HepG2 (cell line): ENCODE measurements around the gene ZNF792.

Experiments used
- BHLHE40 ChIP-seq: IDR thresholded peaks from 2 replicates; pipeline ENCODE4 v1.6.1; 2011; ENCODE audit warnings: low read length, improper control_type of control experiment
- CTCF ChIP-seq: sonication (generic); formaldehyde crosslinking; IDR thresholded peaks from 2 replicates; pipeline ENCODE4 v1.5.0; 2020; ENCODE audit warnings: mild to moderate bottlenecking, missing genetic modification reagents, moderate library complexity
- ETV6 ChIP-seq: sonication (generic); formaldehyde crosslinking; conservative IDR thresholded peaks from 2 replicates; pipeline ENCODE4 v1.4.0; 2020; ENCODE audit warnings: missing genetic modification reagents
- PAWR ChIP-seq: sonication (generic); formaldehyde crosslinking; IDR thresholded peaks from 2 replicates; pipeline ENCODE4 v1.4.0; 2020; ENCODE audit warnings: missing genetic modification reagents, mild to moderate bottlenecking, borderline replicate concordance
- POLR2A ChIP-seq, 2 experiments: IDR thresholded peaks; 2 replicates each; pipeline ENCODE4 v1.6.1; 2011; ENCODE audit warnings: low read depth in 2 of 2, low read length in 2 of 2, mild to moderate bottlenecking in 1 of 2, moderate library complexity in 1 of 2; ENCODE audit not compliant: insufficient read depth in 1 of 2
- RELA ChIP-seq: sonication (generic); formaldehyde crosslinking; IDR thresholded peaks from 2 replicates; pipeline ENCODE4 v1.4.0; 2020; ENCODE audit warnings: missing genetic modification reagents
- SMAD3 ChIP-seq: sonication (generic); formaldehyde crosslinking; IDR thresholded peaks from 2 replicates; pipeline ENCODE4 v1.4.0; 2020; ENCODE audit warnings: missing genetic modification reagents
- ZKSCAN5 ChIP-seq: sonication (generic); formaldehyde crosslinking; IDR thresholded peaks from 2 replicates; pipeline ENCODE4 v1.5.1; 2020; ENCODE audit warnings: mild to moderate bottlenecking, missing genetic modification reagents
- ZNF496 ChIP-seq: sonication (generic); formaldehyde crosslinking; IDR thresholded peaks from 2 replicates; pipeline ENCODE4 v1.8.1; 2023; ENCODE audit warnings: mild to moderate bottlenecking, moderate library complexity, missing genetic modification reagents; ENCODE audit not compliant: insufficient replicate concordance
- ZNF569 ChIP-seq: sonication (generic); formaldehyde crosslinking; IDR thresholded peaks from 2 replicates; pipeline ENCODE4 v1.5.0; 2020; ENCODE audit warnings: mild to moderate bottlenecking, missing genetic modification reagents, moderate library complexity, borderline replicate concordance
- ZNF597 ChIP-seq: sonication (generic); formaldehyde crosslinking; IDR thresholded peaks from 2 replicates; pipeline ENCODE4 v1.5.0; 2020; ENCODE audit warnings: missing genetic modification reagents
- ZNF737 ChIP-seq: sonication (generic); formaldehyde crosslinking; IDR thresholded peaks from 2 replicates; pipeline ENCODE4 v1.5.0; 2020; ENCODE audit warnings: missing genetic modification reagents, mild to moderate bottlenecking, borderline replicate concordance

- TF ChIP-seq ZNF737 (CRISPR knock-in tag) (no peak), POLR2A (IDR thresholded peaks at IDR 0.05; ENCODE audit: insufficient read depth in 1 of 2, low read depth in 2 of 2, low read length in 2 of 2) (peak in 1 of 2 experiments; percentile 64; a peak in 3 of 4 replicates), BHLHE40 (no peak), PAWR (no peak), CTCF (CRISPR knock-in tag) (no peak), ETV6 (CRISPR knock-in tag) (no peak), RELA (no peak), ZNF496 (CRISPR knock-in tag) (no peak), SMAD3 (CRISPR knock-in tag) (no peak), ZNF597 (no peak), ZNF569 (no peak), ZKSCAN5 (CRISPR knock-in tag) (no peak)
These were observed 35.7 kb upstream of the ZNF792 start, which contains the start of gene GRAMD1A for GRCh38 chr19:34999498-35000337.
